Amniotic stem cell (primary cell): ENCODE measurements around the gene MARK3.

Experiments used
- DNase-seq: peaks from one replicate; lab custom pipeline; 2025; lab: John Stamatoyannopoulos, UW

Gene MARK3

GRCh38 chr14:103550451-103551337, 165.5 kb downstream of the MARK3 start:
- no peak for DNase-seq

GRCh38 chr14:103551338-103551762, 166.1 kb downstream of the MARK3 start:
- DNase-seq = no peak

GRCh38 chr14:103552011-103552845, 167.0 kb downstream of the MARK3 start:
- no peak for DNase-seq

DNA sequence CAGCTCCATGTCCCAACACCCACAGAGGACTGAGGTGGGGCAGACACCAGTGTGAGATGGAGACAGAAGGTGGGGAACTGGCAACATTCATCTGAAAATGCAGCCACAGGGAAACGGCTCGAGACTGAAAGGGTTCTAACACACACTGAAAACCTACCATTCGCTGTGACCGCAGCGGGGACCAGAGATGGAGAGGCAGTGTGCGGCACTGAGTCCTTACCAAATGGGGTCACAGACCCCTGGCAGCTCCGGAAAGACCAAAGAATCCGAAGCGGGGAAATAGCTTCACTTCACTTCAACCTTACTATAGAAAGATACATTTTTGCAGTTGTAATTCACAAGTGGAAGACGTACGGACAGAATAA, 167.6 kb downstream of the MARK3 start:
- no peak for DNase-seq
